Natural killer cell (primary cell): ENCODE measurements around the gene SKA2. TPM values are rescaled to one million over a fixed set of nuclear protein-coding genes. Genes with fewer than 3 reads are reported as not detected.
A peak's percentile ranks its signal among the peaks of the same experiment; 100 is the strongest.

Source experiments
- ATAC-seq, 3 donors: fragments of 150-1000 bp in 2 of 3; fragments of 200-7000 bp in 1 of 3; cut with Tn5 transposase; 1 replicate in 1 of 3; 2 replicates in 2 of 3; pipeline ENCODE4 v1.10.0; 2021; ENCODE audit warnings: mild to moderate bottlenecking in 2 of 3, moderate library complexity in 2 of 3
- DNase-seq, 2 donors: peaks; one replicate each; pipeline versions ENCODE4 v3.0.0 to v3.0.0-alpha.2; 2013 to 2021; ENCODE audit warnings: mixed read lengths in 1 of 2
- H3K27ac ChIP-seq: one replicate; pipeline ENCODE4 v1.5.1; 2013; ENCODE audit warnings: mild to moderate bottlenecking, low read length
- H3K27me3 ChIP-seq: one replicate; pipeline ENCODE4 v1.6.1; 2013; ENCODE audit warnings: low read length; ENCODE audit not compliant: control insufficient read depth, insufficient read depth
- H3K36me3 ChIP-seq: one replicate; pipeline ENCODE4 v1.6.1; 2013; ENCODE audit warnings: low read length; ENCODE audit not compliant: control insufficient read depth, insufficient read depth
- H3K4me1 ChIP-seq: one replicate; pipeline ENCODE4 v1.6.1; 2013; ENCODE audit warnings: low read length; ENCODE audit not compliant: control insufficient read depth, insufficient read depth
- H3K4me3 ChIP-seq: one replicate; pipeline ENCODE4 v1.5.1; 2013; ENCODE audit warnings: low read length
- H3K9me3 ChIP-seq: one replicate; pipeline ENCODE4 v1.6.1; 2013; ENCODE audit warnings: low read length; ENCODE audit not compliant: control insufficient read depth, insufficient read depth
- H3K27ac Mint-ChIP-seq, 2 donors: one replicate each; pipeline ENCODE4 v1.8.0; 2022; ENCODE audit warnings: mild to moderate bottlenecking in 2 of 2, mixed read lengths in 2 of 2, moderate library complexity in 1 of 2
- H3K27me3 Mint-ChIP-seq, 2 donors: one replicate each; pipeline ENCODE4 v1.8.0; 2022; ENCODE audit warnings: low read depth in 2 of 2, mixed read lengths in 2 of 2
- H3K36me3 Mint-ChIP-seq: one replicate; pipeline ENCODE4 v1.8.0; 2022; ENCODE audit warnings: mixed read lengths
- H3K4me1 Mint-ChIP-seq, 2 donors: one replicate each; pipeline ENCODE4 v1.8.0; 2022; ENCODE audit warnings: mixed read lengths in 2 of 2
- H3K4me3 Mint-ChIP-seq: one replicate; pipeline ENCODE4 v1.8.0; 2022; ENCODE audit warnings: mild to moderate bottlenecking, moderate library complexity, mixed read lengths
- H3K9me3 Mint-ChIP-seq, 2 donors: one replicate each; pipeline ENCODE4 v1.8.0; 2022; ENCODE audit warnings: mixed read lengths in 2 of 2
- CTCF ChIP-seq: fragments of 200-600 bp; IDR thresholded peaks from one replicate; pipeline ENCODE4 v1.8.0; 2022; ENCODE audit warnings: antibody characterized with exemption
- WGBS: methylation state at CpG from one replicate; pipeline ENCODE4 v1.1.7; 2013; ENCODE audit warnings: missing lambda C conversion rate; ENCODE audit not compliant: insufficient coverage; 5-methylcytosine and 5-hydroxymethylcytosine counted together
- intact Hi-C: fragments of 100-400 bp; cut with micrococcal nuclease; formaldehyde crosslinking; loops from one replicate; pipeline ENCODE4 v1.14.2; 2022
- total RNA-seq, 4 donors: library from RNA; stranded (reverse); fragments of 120-200 nt in 1 of 4; gene quantifications; one replicate each; pipeline versions ENCODE4 v1.2.3 to v1.2.4, GENCODE V29; 2013 to 2022

The SKA2 gene
- total RNA-seq, 3 donors from 2014 or later (not counting 1 experiment from before 2014, with no cell fraction given): 13.4 to 26.5 (median 17.8) TPM

GRCh38 chr17:59110973-59111372, 44.0 kb downstream of the SKA2 start:
- Histone ChIP-seq H3K4me1 (peaks cover 8% of the 10 kb centered on the region), H3K4me3 (no peak overlapping the region), H3K27me3 (no peaks in the 10 kb centered on the region), H3K27ac (no peak overlapping the region), H3K9me3 (no peaks in the 10 kb centered on the region), H3K36me3 (peaks cover 8% of the 10 kb centered on the region)
- Mint-ChIP-seq H3K36me3 (no peaks in the 10 kb centered on the region), H3K9me3 (no peaks in the 10 kb centered on the region), H3K4me1 (peaks cover 14 to 15% of the 10 kb centered on the region in 2 donors), H3K27me3 (no peaks in the 10 kb centered on the region), H3K27ac (no peak overlapping the region), H3K4me3 (no peak overlapping the region)
- DNase-seq: no peak
- ATAC-seq: no peak
- intact Hi-C loops: no loop called here
- TF ChIP-seq CTCF: no peak

- no peak overlapping the region for H3K27ac ChIP-seq
- no peak for TF ChIP-seq CTCF
- no peaks in the 10 kb centered on the region for H3K27me3 ChIP-seq
- Mint-ChIP-seq H3K4me3 (peak overlapping the region; percentile 13), H3K27ac (no peak overlapping the region), H3K27me3 (no peaks in the 10 kb centered on the region), H3K4me1 (peaks cover 24% of the 10 kb centered on the region in 2 donors), H3K9me3 (no peaks in the 10 kb centered on the region), H3K36me3 (no peaks in the 10 kb centered on the region)
- intact Hi-C loops: loop anchor here (5.0 kb wide), 1 partner anchor 591 kb away; no protein-coding TSS in a partner anchor
- H3K9me3 ChIP-seq: no peaks in the 10 kb centered on the region
- H3K4me3 ChIP-seq: no peak overlapping the region
- no peak for ATAC-seq
- DNase-seq: no peak
- WGBS: 100% methylated on average over 7 of the region's 7 CpGs
- peaks cover 8% of the 10 kb centered on the region for H3K36me3 ChIP-seq
- peaks cover 14% of the 10 kb centered on the region for H3K4me1 ChIP-seq
These were observed 46.4 kb downstream of the SKA2 start for GRCh38 chr17:59108400-59109102.

GRCh38 chr17:59107306-59107670, 47.7 kb downstream of the SKA2 start:
- Histone ChIP-seq H3K36me3 (peaks cover 8% of the 10 kb centered on the region), H3K9me3 (no peaks in the 10 kb centered on the region), H3K27me3 (no peaks in the 10 kb centered on the region), H3K4me1 (peaks cover 14% of the 10 kb centered on the region), H3K4me3 (peak overlapping the region; percentile 99), H3K27ac (peak overlapping the region; percentile 62)
- H3K27me3 Mint-ChIP-seq: no peaks in the 10 kb centered on the region
- ATAC-seq (no peak), DNase-seq (no peak)
- WGBS: 0% methylated on average over 5 of the region's 10 CpGs
- H3K9me3 Mint-ChIP-seq: no peaks in the 10 kb centered on the region
- H3K4me3 Mint-ChIP-seq: peak overlapping the region; percentile 95
- no peak for TF ChIP-seq CTCF
- intact Hi-C loops: loop anchor here (2.0 to 5.0 kb wide), 2 partner anchors 104 to 590 kb away; partner anchors contain the start of gene SMG8
- H3K4me1 Mint-ChIP-seq: peaks cover 24% of the 10 kb centered on the region in 2 donors
- no peaks in the 10 kb centered on the region for H3K36me3 Mint-ChIP-seq
- peak overlapping the region; percentile 92 to 95 for H3K27ac Mint-ChIP-seq
